HepG2 (cell line): ENCODE results near the gene NOB1. TPM values are rescaled to one million over a fixed set of nuclear protein-coding genes. Genes with fewer than 3 reads are reported as not detected.

Source experiments
- KAT8 ChIP-seq: IDR thresholded peaks from 2 replicates; pipeline ENCODE4 v1.6.1; 2016; ENCODE audit warnings: missing genetic modification reagents, missing compliant biosample characterization
- KLF6 ChIP-seq: IDR thresholded peaks from 2 replicates; pipeline ENCODE4 v1.8.0; 2016; ENCODE audit warnings: missing biosample characterization, missing genetic modification reagents
- MYC ChIP-seq: sonication (generic); formaldehyde crosslinking; IDR thresholded peaks from 2 replicates; pipeline ENCODE4 v1.9.0; 2021; ENCODE audit warnings: missing genetic modification reagents, borderline replicate concordance
- RELA ChIP-seq: sonication (generic); formaldehyde crosslinking; IDR thresholded peaks from 2 replicates; pipeline ENCODE4 v1.4.0; 2020; ENCODE audit warnings: missing genetic modification reagents
- SIN3A ChIP-seq: IDR thresholded peaks from 2 replicates; pipeline ENCODE4 v1.6.1; 2011; ENCODE audit warnings: low read depth, mild to moderate bottlenecking, control low read depth, low read length, borderline replicate concordance
- SP4 ChIP-seq: sonication (generic); formaldehyde crosslinking; IDR thresholded peaks from 2 replicates; pipeline ENCODE4 v1.8.1; 2023; ENCODE audit warnings: mild to moderate bottlenecking, missing genetic modification reagents
- SP5 ChIP-seq: IDR thresholded peaks from 2 replicates; pipeline ENCODE4 v1.6.1; 2016; ENCODE audit warnings: low read depth, borderline replicate concordance
- TEAD3 ChIP-seq: optimal IDR thresholded peaks from 2 replicates; pipeline ENCODE3; 2016; ENCODE audit warnings: borderline replicate concordance
- THAP11 ChIP-seq: IDR thresholded peaks from 2 replicates; pipeline ENCODE4 v1.6.1; 2016; ENCODE audit warnings: missing biosample characterization, missing genetic modification reagents
- ZNF33B ChIP-seq: sonication (generic); formaldehyde crosslinking; IDR thresholded peaks from 2 replicates; pipeline ENCODE4 v1.5.1; 2020; ENCODE audit warnings: mild to moderate bottlenecking, missing genetic modification reagents
- ZNF354B ChIP-seq: sonication (generic); formaldehyde crosslinking; IDR thresholded peaks from 2 replicates; pipeline ENCODE4 v1.8.0; 2022; ENCODE audit warnings: mild to moderate bottlenecking, missing genetic modification reagents
- ZSCAN21 ChIP-seq: sonication (generic); formaldehyde crosslinking; IDR thresholded peaks from 2 replicates; pipeline ENCODE4 v1.8.0; 2022; ENCODE audit warnings: mild to moderate bottlenecking, missing genetic modification reagents, moderate library complexity, borderline replicate concordance
- polyA plus RNA-seq, 8 experiments: library from polyadenylated mRNA; depleted of rRNA in 3 of 8; stranded (reverse) in 7 of 8; unstranded in 1 of 8; fragments of >200 nt; fragmentation: Illumina TruSeq in 4 of 8; extraction: Trizol in 4 of 8; gene quantifications; 2 replicates each; pipeline versions ENCODE4 v1.2.1 to v1.2.3, GENCODE V29; 2011 to 2016; ENCODE audit warnings: low read depth in 4 of 8, missing spikeins in 1 of 8, mixed read lengths in 1 of 8; ENCODE audit not compliant: insufficient read depth in 1 of 8
- total RNA-seq, 5 experiments: library from RNA; depleted of rRNA; stranded (reverse); fragments of >200 nt; fragmentation: Illumina TruSeq; extraction: Trizol; gene quantifications; 2 replicates each; pipeline ENCODE4 v1.2.3, GENCODE V29; 2016; ENCODE audit warnings: low read depth in 1 of 5
- TF ChIP-seq, protein P1 (sequence below): sonication (generic); formaldehyde crosslinking; IDR thresholded peaks from 2 replicates; pipeline ENCODE4 v1.8.0; 2023; ENCODE audit warnings: mild to moderate bottlenecking, missing genetic modification reagents
- TF ChIP-seq, protein P2 (sequence below): sonication (generic); formaldehyde crosslinking; IDR thresholded peaks from 2 replicates; pipeline ENCODE4 v1.5.0; 2020; ENCODE audit warnings: missing genetic modification reagents
- TF ChIP-seq, protein P3 (sequence below): fragments of 450-650 bp; IDR thresholded peaks from 2 replicates; pipeline ENCODE4 v1.6.1; 2017
- TF ChIP-seq, protein P4 (sequence below): sonication (generic); formaldehyde crosslinking; IDR thresholded peaks from 2 replicates; pipeline ENCODE4 v1.4.0; 2020; ENCODE audit warnings: missing genetic modification reagents
- TF ChIP-seq, protein P5 (sequence below): sonication (generic); formaldehyde crosslinking; IDR thresholded peaks from 2 replicates; pipeline ENCODE4 v1.4.0; 2020; ENCODE audit warnings: missing genetic modification reagents
- TF ChIP-seq, protein P6 (sequence below): sonication (generic); formaldehyde crosslinking; IDR thresholded peaks from 2 replicates; pipeline ENCODE4 v1.5.0; 2020; ENCODE audit warnings: mild to moderate bottlenecking, missing genetic modification reagents, borderline replicate concordance

NOB1 gene
- total and polyA plus RNA-seq, 2 of the 13 experiments (the other 11 are each of a cell fraction or from before 2014, with no cell fraction given): 47.1 to 162 TPM

DNA sequence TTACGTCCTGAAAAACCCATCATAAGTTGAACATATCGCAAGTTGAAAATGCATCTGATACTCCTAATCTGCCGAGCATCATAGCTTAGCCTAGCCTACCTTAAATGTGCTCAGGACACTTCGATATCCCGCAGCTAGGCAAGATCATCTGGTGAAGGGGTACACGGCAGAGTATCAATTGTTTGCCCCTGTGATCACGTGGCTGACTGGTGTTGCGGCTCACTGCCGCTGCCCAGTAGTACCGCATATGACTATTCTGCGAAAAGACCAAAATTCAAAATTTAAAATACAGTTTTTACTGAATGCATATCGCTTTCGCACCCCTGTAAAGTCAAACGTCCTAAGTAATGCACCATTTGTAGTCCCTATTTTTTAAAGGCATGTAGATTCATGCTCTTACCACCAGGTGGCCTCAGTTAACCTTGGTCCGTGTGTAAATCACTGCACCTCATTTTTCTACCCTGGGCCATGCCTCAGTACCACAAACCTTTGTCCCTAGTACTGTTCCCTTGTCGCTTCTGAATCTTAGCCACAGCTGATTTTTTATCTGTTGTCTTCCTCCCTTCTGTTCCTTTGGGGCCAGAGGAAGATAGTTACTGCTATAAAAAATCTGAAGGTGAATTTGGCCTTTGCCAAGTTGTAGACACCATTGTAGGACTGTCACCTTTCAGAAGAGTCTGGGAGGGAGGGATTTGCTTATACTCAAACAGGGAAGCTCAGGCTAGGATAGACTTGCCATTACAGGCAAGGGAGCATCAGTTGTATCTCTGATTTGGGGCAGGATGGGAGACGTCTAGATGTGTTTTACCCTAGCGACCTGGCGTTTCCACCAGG, 41.8 kb upstream of the NOB1 start (continued):
- TF ChIP-seq, protein P1, sequence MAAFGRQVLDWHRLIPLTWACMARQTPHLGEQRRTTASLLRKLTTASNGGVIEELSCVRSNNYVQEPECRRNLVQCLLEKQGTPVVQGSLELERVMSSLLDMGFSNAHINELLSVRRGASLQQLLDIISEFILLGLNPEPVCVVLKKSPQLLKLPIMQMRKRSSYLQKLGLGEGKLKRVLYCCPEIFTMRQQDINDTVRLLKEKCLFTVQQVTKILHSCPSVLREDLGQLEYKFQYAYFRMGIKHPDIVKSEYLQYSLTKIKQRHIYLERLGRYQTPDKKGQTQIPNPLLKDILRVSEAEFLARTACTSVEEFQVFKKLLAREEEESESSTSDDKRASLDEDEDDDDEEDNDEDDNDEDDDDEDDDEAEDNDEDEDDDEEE (CRISPR knock-in tag): no peak
- no peak; the same call in 1 of the 2 replicates for TF ChIP-seq KLF6
- TF ChIP-seq, protein P2, sequence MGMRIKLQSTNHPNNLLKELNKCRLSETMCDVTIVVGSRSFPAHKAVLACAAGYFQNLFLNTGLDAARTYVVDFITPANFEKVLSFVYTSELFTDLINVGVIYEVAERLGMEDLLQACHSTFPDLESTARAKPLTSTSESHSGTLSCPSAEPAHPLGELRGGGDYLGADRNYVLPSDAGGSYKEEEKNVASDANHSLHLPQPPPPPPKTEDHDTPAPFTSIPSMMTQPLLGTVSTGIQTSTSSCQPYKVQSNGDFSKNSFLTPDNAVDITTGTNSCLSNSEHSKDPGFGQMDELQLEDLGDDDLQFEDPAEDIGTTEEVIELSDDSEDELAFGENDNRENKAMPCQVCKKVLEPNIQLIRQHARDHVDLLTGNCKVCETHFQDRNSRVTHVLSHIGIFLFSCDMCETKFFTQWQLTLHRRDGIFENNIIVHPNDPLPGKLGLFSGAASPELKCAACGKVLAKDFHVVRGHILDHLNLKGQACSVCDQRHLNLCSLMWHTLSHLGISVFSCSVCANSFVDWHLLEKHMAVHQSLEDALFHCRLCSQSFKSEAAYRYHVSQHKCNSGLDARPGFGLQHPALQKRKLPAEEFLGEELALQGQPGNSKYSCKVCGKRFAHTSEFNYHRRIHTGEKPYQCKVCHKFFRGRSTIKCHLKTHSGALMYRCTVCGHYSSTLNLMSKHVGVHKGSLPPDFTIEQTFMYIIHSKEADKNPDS (CRISPR knock-in tag): no peak
- no peak for TF ChIP-seq ZSCAN21 (CRISPR knock-in tag)
- TF ChIP-seq, protein P3, sequence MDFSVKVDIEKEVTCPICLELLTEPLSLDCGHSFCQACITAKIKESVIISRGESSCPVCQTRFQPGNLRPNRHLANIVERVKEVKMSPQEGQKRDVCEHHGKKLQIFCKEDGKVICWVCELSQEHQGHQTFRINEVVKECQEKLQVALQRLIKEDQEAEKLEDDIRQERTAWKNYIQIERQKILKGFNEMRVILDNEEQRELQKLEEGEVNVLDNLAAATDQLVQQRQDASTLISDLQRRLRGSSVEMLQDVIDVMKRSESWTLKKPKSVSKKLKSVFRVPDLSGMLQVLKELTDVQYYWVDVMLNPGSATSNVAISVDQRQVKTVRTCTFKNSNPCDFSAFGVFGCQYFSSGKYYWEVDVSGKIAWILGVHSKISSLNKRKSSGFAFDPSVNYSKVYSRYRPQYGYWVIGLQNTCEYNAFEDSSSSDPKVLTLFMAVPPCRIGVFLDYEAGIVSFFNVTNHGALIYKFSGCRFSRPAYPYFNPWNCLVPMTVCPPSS: no peak
- 0 out of 2 replicates have a peak, but pooled peaks have one; percentile 35 for TF ChIP-seq THAP11 (CRISPR knock-in tag)
- no peak for TF ChIP-seq ZNF33B (CRISPR knock-in tag)
- TF ChIP-seq SIN3A: no peak
- TF ChIP-seq, protein P4, sequence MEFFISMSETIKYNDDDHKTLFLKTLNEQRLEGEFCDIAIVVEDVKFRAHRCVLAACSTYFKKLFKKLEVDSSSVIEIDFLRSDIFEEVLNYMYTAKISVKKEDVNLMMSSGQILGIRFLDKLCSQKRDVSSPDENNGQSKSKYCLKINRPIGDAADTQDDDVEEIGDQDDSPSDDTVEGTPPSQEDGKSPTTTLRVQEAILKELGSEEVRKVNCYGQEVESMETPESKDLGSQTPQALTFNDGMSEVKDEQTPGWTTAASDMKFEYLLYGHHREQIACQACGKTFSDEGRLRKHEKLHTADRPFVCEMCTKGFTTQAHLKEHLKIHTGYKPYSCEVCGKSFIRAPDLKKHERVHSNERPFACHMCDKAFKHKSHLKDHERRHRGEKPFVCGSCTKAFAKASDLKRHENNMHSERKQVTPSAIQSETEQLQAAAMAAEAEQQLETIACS (CRISPR knock-in tag): no peak
- TF ChIP-seq ZNF354B (CRISPR knock-in tag): no peak
- no peak for TF ChIP-seq SP5 (CRISPR knock-in tag)
- no peak for TF ChIP-seq SP4 (CRISPR knock-in tag)
- TF ChIP-seq, protein P5, sequence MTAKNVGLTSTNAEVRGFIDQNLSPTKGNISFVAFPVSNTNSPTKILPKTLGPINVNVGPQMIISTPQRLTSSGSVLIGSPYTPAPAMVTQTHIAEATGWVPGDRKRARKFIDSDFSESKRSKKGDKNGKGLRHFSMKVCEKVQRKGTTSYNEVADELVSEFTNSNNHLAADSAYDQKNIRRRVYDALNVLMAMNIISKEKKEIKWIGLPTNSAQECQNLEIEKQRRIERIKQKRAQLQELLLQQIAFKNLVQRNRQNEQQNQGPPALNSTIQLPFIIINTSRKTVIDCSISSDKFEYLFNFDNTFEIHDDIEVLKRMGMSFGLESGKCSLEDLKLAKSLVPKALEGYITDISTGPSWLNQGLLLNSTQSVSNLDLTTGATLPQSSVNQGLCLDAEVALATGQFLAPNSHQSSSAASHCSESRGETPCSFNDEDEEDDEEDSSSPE (CRISPR knock-in tag): no peak
- TF ChIP-seq TEAD3: peak; percentile 63
- TF ChIP-seq KAT8 (CRISPR knock-in tag): peak; percentile 48; the same call in 1 of the 2 replicates
- no peak for TF ChIP-seq MYC (CRISPR knock-in tag)
- TF ChIP-seq RELA: no peak
- TF ChIP-seq, protein P6, sequence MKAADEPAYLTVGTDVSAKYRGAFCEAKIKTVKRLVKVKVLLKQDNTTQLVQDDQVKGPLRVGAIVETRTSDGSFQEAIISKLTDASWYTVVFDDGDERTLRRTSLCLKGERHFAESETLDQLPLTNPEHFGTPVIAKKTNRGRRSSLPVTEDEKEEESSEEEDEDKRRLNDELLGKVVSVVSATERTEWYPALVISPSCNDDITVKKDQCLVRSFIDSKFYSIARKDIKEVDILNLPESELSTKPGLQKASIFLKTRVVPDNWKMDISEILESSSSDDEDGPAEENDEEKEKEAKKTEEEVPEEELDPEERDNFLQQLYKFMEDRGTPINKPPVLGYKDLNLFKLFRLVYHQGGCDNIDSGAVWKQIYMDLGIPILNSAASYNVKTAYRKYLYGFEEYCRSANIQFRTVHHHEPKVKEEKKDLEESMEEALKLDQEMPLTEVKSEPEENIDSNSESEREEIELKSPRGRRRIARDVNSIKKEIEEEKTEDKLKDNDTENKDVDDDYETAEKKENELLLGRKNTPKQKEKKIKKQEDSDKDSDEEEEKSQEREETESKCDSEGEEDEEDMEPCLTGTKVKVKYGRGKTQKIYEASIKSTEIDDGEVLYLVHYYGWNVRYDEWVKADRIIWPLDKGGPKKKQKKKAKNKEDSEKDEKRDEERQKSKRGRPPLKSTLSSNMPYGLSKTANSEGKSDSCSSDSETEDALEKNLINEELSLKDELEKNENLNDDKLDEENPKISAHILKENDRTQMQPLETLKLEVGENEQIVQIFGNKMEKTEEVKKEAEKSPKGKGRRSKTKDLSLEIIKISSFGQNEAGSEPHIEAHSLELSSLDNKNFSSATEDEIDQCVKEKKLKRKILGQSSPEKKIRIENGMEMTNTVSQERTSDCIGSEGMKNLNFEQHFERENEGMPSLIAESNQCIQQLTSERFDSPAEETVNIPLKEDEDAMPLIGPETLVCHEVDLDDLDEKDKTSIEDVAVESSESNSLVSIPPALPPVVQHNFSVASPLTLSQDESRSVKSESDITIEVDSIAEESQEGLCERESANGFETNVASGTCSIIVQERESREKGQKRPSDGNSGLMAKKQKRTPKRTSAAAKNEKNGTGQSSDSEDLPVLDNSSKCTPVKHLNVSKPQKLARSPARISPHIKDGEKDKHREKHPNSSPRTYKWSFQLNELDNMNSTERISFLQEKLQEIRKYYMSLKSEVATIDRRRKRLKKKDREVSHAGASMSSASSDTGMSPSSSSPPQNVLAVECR (CRISPR knock-in tag): no peak; the same call in 1 of the 2 replicates
